GM23338 (cell line): Measurements from ENCODE around the gene BBS1. TPM values are rescaled to one million over a fixed set of nuclear protein-coding genes. Genes with fewer than 3 reads are reported as not detected.

Experiments used
- ATAC-seq: fragments of 200-7000 bp; cut with Tn5 transposase; 3 replicates; pipeline ENCODE4 v1.9.1; 2020
- DNase-seq: peaks from one replicate; pipeline ENCODE4 v3.0.0-alpha.2; 2015; ENCODE audit warnings: low spot score
- H2AFZ ChIP-seq: fragments of 200-600 bp; sonication (generic); 2 replicates; pipeline ENCODE4 v1.8.0; 2016; ENCODE audit warnings: antibody characterized with exemption, mild to moderate bottlenecking, moderate library complexity
- H3F3A ChIP-seq: fragments of 200-600 bp; sonication (generic); replicated peaks from 2 replicates; pipeline ENCODE4 v1.8.0; 2017; ENCODE audit warnings: antibody characterized with exemption, mixed run types, low read depth
- H3K27ac ChIP-seq: fragments of 200-600 bp; sonication (generic); 2 replicates; pipeline ENCODE4 v1.6.1; 2016; ENCODE audit warnings: low read depth
- H3K27me3 ChIP-seq: fragments of 200-600 bp; sonication (generic); 2 replicates; pipeline ENCODE4 v1.8.0; 2016; ENCODE audit warnings: mild to moderate bottlenecking, mixed run types, moderate library complexity; ENCODE audit not compliant: insufficient read depth
- H3K36me3 ChIP-seq: fragments of 200-600 bp; sonication (generic); 2 replicates; pipeline ENCODE4 v1.8.0; 2016; ENCODE audit warnings: mild to moderate bottlenecking; ENCODE audit not compliant: insufficient read depth
- H3K4me1 ChIP-seq: fragments of 200-600 bp; sonication (generic); 2 replicates; pipeline ENCODE4 v1.8.0; 2016; ENCODE audit warnings: mild to moderate bottlenecking, moderate library complexity; ENCODE audit not compliant: insufficient read depth
- H3K4me2 ChIP-seq: fragments of 200-600 bp; sonication (generic); 2 replicates; pipeline ENCODE4 v1.7.1; 2017; ENCODE audit warnings: mixed run types
- H3K4me3 ChIP-seq: fragments of 200-600 bp; sonication (generic); 2 replicates; pipeline ENCODE4 v1.6.1; 2016; ENCODE audit warnings: mixed run types
- H3K79me2 ChIP-seq: fragments of 200-600 bp; sonication (generic); replicated peaks from 2 replicates; pipeline ENCODE4 v1.8.0; 2017; ENCODE audit warnings: mild to moderate bottlenecking; ENCODE audit not compliant: insufficient read depth
- H3K9me2 ChIP-seq: fragments of 200-600 bp; sonication (generic); 2 replicates; pipeline ENCODE4 v1.8.0; 2017; ENCODE audit not compliant: insufficient read depth
- H4K20me1 ChIP-seq: fragments of 200-600 bp; sonication (generic); replicated peaks from 2 replicates; pipeline ENCODE4 v1.8.0; 2017; ENCODE audit warnings: mild to moderate bottlenecking; ENCODE audit not compliant: insufficient read depth
- H3K27ac Mint-ChIP-seq: 2 replicates; pipeline ENCODE4 v1.8.0; 2020; ENCODE audit warnings: inconsistent platforms, mild to moderate bottlenecking, moderate library complexity, mixed read lengths
- H3K27me3 Mint-ChIP-seq: 3 replicates; pipeline ENCODE4 v1.8.0; 2022; ENCODE audit warnings: low read depth, mild to moderate bottlenecking, moderate library complexity, mixed read lengths, inconsistent platforms; ENCODE audit not compliant: insufficient read depth, poor library complexity
- H3K36me3 Mint-ChIP-seq: 3 replicates; pipeline ENCODE4 v1.8.0; 2021; ENCODE audit warnings: low read depth, mild to moderate bottlenecking, inconsistent platforms, moderate library complexity, mixed read lengths
- H3K4me1 Mint-ChIP-seq: 3 replicates; pipeline ENCODE4 v1.8.0; 2020; ENCODE audit warnings: mild to moderate bottlenecking, inconsistent platforms, mixed read lengths
- H3K4me3 Mint-ChIP-seq: 3 replicates; pipeline ENCODE4 v1.8.0; 2021; ENCODE audit warnings: moderate library complexity, mild to moderate bottlenecking, inconsistent platforms, mixed read lengths
- H3K9me3 Mint-ChIP-seq: 3 replicates; pipeline ENCODE4 v1.8.0; 2020; ENCODE audit warnings: moderate library complexity, mild to moderate bottlenecking, inconsistent platforms, mixed read lengths
- CREB1 ChIP-seq: fragments of 250-450 bp; sonication (Bioruptor Pico); IDR thresholded peaks from 2 replicates; pipeline ENCODE4 v1.5.0; 2020; ENCODE audit warnings: low read depth, mild to moderate bottlenecking, moderate library complexity
- CTCF ChIP-seq, 2 experiments: fragments of 200-600 bp in 1 of 2; sonication (generic) in 1 of 2; conservative IDR thresholded peaks; 2 replicates each; pipeline versions ENCODE4 v1.5.1 to v1.6.1; 2016 to 2017; ENCODE audit warnings: antibody characterized with exemption in 2 of 2, low read depth in 2 of 2, mild to moderate bottlenecking in 2 of 2, moderate library complexity in 1 of 2
- EZH2 ChIP-seq: fragments of 200-600 bp; sonication (generic); IDR thresholded peaks from one replicate; pipeline ENCODE4 v1.8.0; 2017; ENCODE audit warnings: antibody characterized with exemption, mild to moderate bottlenecking, low read depth; ENCODE audit not compliant: unreplicated experiment
- EZH2phosphoT487 ChIP-seq: fragments of 200-600 bp; sonication (generic); IDR thresholded peaks from one replicate; pipeline ENCODE4 v1.8.1; 2018; ENCODE audit warnings: antibody characterized with exemption; ENCODE audit not compliant: unreplicated experiment
- JUNB ChIP-seq: IDR thresholded peaks from one replicate; pipeline ENCODE4 v1.6.1; 2016; ENCODE audit warnings: antibody characterized with exemption; ENCODE audit not compliant: unreplicated experiment
- NANOG ChIP-seq: IDR thresholded peaks from 2 replicates; pipeline ENCODE4 v1.6.1; 2016; ENCODE audit warnings: antibody characterized with exemption, borderline replicate concordance
- POLR2AphosphoS5 ChIP-seq: IDR thresholded peaks from 2 replicates; pipeline ENCODE4 v1.6.1; 2016; ENCODE audit warnings: antibody characterized with exemption, low read depth
- REST ChIP-seq: IDR thresholded peaks from one replicate; pipeline ENCODE4 v1.6.1; 2018; ENCODE audit warnings: antibody characterized with exemption; ENCODE audit not compliant: unreplicated experiment
- STAT1 ChIP-seq: IDR thresholded peaks from one replicate; pipeline ENCODE4 v1.6.1; 2016; ENCODE audit warnings: antibody characterized with exemption; ENCODE audit not compliant: unreplicated experiment
- ZNF114 ChIP-seq: fragments of 250-450 bp; sonication (Bioruptor Pico); IDR thresholded peaks from 2 replicates; pipeline ENCODE4 v1.5.0; 2020; ENCODE audit warnings: mild to moderate bottlenecking, moderate library complexity
- ZNF331 ChIP-seq: fragments of 250-450 bp; sonication (Bioruptor Pico); IDR thresholded peaks from 2 replicates; pipeline ENCODE4 v1.5.0; 2020; ENCODE audit warnings: low read depth, mild to moderate bottlenecking, moderate library complexity
- polyA plus RNA-seq: library from polyadenylated mRNA; unstranded; fragments of >200 nt; fragmentation: Nextera tagmentation; extraction: Ambion mirVana; gene quantifications from 2 replicates; pipeline ENCODE4 v1.2.1, GENCODE V29; 2016
- total RNA-seq: library from RNA; depleted of rRNA; stranded (reverse); fragments of >200 nt; shearing (Covaris generic); gene quantifications from 2 replicates; pipeline ENCODE4 v1.2.3, GENCODE V29; 2014
- TF ChIP-seq, protein P1 (sequence below): IDR thresholded peaks from 2 replicates; pipeline ENCODE4 v1.6.1; 2016; ENCODE audit warnings: antibody characterized with exemption
- TF ChIP-seq, protein P2 (sequence below): fragments of 250-450 bp; sonication (Bioruptor Pico); IDR thresholded peaks from 2 replicates; pipeline ENCODE4 v1.5.0; 2020; ENCODE audit warnings: mild to moderate bottlenecking, moderate library complexity

BBS1 gene
- total and polyA plus RNA-seq, 2 experiments from 2014 or later = 11.6 to 41.3 TPM

GRCh38 chr11:66557733-66558326 is 47.4 kb downstream of the BBS1 start:
- Mint-ChIP-seq H3K27me3 (peaks cover 14% of the 10 kb centered on the region), H3K4me3 (no peak overlapping the region), H3K4me1 (no peaks in the 10 kb centered on the region; the same call in 2 of the 3 replicates), H3K27ac (no peak overlapping the region), H3K36me3 (peaks cover 13% of the 10 kb centered on the region), H3K9me3 (no peaks in the 10 kb centered on the region)
- Histone ChIP-seq H3F3A (0 out of 2 replicates have a peak, but pooled peaks cover 3% of the 10 kb centered on the region), H4K20me1 (no peaks in the 10 kb centered on the region), H2AFZ (no peak overlapping the region), H3K27ac (no peak overlapping the region), H3K4me3 (no peak overlapping the region), H3K4me1 (0 out of 2 replicates have a peak, but pooled peaks cover 4% of the 10 kb centered on the region), H3K36me3 (no peaks in the 10 kb centered on the region), H3K4me2 (no peak overlapping the region), H3K27me3 (no peaks in the 10 kb centered on the region), H3K9me2 (no peaks in the 10 kb centered on the region), H3K79me2 (no peaks in the 10 kb centered on the region)
- TF ChIP-seq NANOG = no peak
- no peak for TF ChIP-seq ZNF331 (CRISPR knock-in tag)
- TF ChIP-seq EZH2phosphoT487 = no peak
- no peak for TF ChIP-seq CTCF (conservative IDR thresholded peaks at IDR 0.05; ENCODE audit: low read depth in 2 of 2)
- no peak for TF ChIP-seq ZNF114 (CRISPR knock-in tag)
- no peak for TF ChIP-seq EZH2
- TF ChIP-seq STAT1 = no peak
- TF ChIP-seq REST = no peak
- TF ChIP-seq, protein P1, sequence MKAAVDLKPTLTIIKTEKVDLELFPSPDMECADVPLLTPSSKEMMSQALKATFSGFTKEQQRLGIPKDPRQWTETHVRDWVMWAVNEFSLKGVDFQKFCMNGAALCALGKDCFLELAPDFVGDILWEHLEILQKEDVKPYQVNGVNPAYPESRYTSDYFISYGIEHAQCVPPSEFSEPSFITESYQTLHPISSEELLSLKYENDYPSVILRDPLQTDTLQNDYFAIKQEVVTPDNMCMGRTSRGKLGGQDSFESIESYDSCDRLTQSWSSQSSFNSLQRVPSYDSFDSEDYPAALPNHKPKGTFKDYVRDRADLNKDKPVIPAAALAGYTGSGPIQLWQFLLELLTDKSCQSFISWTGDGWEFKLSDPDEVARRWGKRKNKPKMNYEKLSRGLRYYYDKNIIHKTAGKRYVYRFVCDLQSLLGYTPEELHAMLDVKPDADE = no peak
- no peak for TF ChIP-seq JUNB
- TF ChIP-seq, protein P2, sequence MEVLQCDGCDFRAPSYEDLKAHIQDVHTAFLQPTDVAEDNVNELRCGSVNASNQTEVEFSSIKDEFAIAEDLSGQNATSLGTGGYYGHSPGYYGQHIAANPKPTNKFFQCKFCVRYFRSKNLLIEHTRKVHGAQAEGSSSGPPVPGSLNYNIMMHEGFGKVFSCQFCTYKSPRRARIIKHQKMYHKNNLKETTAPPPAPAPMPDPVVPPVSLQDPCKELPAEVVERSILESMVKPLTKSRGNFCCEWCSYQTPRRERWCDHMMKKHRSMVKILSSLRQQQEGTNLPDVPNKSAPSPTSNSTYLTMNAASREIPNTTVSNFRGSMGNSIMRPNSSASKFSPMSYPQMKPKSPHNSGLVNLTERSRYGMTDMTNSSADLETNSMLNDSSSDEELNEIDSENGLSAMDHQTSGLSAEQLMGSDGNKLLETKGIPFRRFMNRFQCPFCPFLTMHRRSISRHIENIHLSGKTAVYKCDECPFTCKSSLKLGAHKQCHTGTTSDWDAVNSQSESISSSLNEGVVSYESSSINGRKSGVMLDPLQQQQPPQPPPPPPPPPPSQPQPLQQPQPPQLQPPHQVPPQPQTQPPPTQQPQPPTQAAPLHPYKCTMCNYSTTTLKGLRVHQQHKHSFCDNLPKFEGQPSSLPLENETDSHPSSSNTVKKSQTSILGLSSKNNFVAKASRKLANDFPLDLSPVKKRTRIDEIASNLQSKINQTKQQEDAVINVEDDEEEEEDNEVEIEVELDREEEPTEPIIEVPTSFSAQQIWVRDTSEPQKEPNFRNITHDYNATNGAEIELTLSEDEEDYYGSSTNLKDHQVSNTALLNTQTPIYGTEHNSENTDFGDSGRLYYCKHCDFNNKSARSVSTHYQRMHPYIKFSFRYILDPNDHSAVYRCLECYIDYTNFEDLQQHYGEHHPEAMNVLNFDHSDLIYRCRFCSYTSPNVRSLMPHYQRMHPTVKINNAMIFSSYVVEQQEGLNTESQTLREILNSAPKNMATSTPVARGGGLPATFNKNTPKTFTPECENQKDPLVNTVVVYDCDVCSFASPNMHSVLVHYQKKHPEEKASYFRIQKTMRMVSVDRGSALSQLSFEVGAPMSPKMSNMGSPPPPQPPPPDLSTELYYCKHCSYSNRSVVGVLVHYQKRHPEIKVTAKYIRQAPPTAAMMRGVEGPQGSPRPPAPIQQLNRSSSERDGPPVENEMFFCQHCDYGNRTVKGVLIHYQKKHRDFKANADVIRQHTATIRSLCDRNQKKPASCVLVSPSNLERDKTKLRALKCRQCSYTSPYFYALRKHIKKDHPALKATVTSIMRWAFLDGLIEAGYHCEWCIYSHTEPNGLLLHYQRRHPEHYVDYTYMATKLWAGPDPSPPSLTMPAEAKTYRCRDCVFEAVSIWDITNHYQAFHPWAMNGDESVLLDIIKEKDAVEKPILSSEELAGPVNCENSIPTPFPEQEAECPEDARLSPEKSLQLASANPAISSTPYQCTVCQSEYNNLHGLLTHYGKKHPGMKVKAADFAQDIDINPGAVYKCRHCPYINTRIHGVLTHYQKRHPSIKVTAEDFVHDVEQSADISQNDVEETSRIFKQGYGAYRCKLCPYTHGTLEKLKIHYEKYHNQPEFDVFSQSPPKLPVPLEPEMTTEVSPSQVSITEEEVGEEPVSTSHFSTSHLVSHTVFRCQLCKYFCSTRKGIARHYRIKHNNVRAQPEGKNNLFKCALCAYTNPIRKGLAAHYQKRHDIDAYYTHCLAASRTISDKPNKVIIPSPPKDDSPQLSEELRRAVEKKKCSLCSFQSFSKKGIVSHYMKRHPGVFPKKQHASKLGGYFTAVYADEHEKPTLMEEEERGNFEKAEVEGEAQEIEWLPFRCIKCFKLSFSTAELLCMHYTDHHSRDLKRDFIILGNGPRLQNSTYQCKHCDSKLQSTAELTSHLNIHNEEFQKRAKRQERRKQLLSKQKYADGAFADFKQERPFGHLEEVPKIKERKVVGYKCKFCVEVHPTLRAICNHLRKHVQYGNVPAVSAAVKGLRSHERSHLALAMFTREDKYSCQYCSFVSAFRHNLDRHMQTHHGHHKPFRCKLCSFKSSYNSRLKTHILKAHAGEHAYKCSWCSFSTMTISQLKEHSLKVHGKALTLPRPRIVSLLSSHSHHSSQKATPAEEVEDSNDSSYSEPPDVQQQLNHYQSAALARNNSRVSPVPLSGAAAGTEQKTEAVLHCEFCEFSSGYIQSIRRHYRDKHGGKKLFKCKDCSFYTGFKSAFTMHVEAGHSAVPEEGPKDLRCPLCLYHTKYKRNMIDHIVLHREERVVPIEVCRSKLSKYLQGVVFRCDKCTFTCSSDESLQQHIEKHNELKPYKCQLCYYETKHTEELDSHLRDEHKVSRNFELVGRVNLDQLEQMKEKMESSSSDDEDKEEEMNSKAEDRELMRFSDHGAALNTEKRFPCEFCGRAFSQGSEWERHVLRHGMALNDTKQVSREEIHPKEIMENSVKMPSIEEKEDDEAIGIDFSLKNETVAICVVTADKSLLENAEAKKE (CRISPR knock-in tag) = no peak
- TF ChIP-seq CREB1 (CRISPR knock-in tag) = no peak
- TF ChIP-seq POLR2AphosphoS5 = no peak
- DNase-seq (no peak), ATAC-seq (no peak)
